ENCODE measurements around the gene FIP1L1.

GRCh38 chr4:53377319-53378170, at the start of gene FIP1L1:
- TF ChIP-seq POLR2A (IDR thresholded peaks at IDR 0.05), result peak; percentile 52 to 77
- TF ChIP-seq, protein P1, sequence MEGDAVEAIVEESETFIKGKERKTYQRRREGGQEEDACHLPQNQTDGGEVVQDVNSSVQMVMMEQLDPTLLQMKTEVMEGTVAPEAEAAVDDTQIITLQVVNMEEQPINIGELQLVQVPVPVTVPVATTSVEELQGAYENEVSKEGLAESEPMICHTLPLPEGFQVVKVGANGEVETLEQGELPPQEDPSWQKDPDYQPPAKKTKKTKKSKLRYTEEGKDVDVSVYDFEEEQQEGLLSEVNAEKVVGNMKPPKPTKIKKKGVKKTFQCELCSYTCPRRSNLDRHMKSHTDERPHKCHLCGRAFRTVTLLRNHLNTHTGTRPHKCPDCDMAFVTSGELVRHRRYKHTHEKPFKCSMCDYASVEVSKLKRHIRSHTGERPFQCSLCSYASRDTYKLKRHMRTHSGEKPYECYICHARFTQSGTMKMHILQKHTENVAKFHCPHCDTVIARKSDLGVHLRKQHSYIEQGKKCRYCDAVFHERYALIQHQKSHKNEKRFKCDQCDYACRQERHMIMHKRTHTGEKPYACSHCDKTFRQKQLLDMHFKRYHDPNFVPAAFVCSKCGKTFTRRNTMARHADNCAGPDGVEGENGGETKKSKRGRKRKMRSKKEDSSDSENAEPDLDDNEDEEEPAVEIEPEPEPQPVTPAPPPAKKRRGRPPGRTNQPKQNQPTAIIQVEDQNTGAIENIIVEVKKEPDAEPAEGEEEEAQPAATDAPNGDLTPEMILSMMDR (IDR thresholded peaks at IDR 0.05), result no peak
